ENCODE measurements around the gene FGFR2. TPM values are rescaled to one million over a fixed set of nuclear protein-coding genes. Genes with fewer than 3 reads are reported as not detected.

Gene FGFR2
- total and polyA plus RNA-seq, 9 of the 15 experiments (the other 6 are each of a cell fraction or from before 2014, with no cell fraction given): 0.20 TPM; not detected in 8

DNA sequence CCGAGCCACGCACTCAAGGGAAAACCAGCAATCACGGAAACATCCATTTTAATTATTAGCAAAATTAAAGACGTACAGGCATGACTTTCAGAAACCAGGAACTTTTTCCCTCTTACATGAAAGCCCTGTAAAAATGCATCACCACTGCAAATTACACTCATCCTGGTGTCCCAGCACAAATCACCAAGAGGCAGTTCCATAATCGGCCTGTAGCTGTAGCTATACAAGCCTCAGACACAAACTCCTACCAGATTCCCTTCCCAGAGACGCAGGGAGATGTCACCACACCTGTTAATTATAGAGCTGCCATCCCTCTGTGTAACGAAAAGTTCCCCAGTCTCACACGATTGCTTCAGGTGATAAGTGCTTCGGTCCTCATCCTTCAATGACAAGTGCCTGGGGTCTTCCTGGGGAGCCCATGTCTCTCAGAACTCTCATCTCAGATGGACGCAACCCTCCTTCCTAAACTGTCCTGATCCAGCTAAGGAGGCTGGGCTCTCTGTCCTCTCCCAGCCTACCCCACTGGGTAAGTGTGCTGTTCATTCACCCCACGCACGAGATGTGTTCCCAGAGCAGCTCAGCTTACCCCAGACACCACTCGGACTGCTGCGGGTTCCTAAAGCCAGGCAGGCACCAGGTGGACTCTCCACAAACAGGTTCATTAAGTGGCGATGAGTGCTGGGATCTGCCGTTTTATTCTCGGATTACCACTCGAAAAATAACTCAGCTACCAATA is 5.9 kb downstream of the FGFR2 start:
- DNase-seq (ENCODE audit: extremely low read depth in 1 of 4, low spot score in 3 of 4): no peak
- no peak for FAIRE-seq
- no peaks in the 10 kb centered on the region for H3K9me3 ChIP-seq (replicated peaks; ENCODE audit: control insufficient read depth, insufficient read depth, low read depth, low read length)
- H3K27me3 ChIP-seq (ENCODE audit: control insufficient read depth in 2 of 2, insufficient read depth in 2 of 2, low read length in 2 of 2): peaks cover 4 to 23% of the 10 kb centered on the region in 2 experiments; a peak in 4 of 5 replicates
- H3K4me1 ChIP-seq (replicated peaks in 1 of 2; ENCODE audit: control insufficient read depth in 2 of 2, insufficient read depth in 2 of 2, low read length in 2 of 2): no peaks in the 10 kb centered on the region; a peak in 1 of 5 replicates
- no peaks in the 10 kb centered on the region for H3K79me2 ChIP-seq (ENCODE audit: control insufficient read depth, insufficient read depth, low read length)
- no peaks in the 10 kb centered on the region for H3K36me3 ChIP-seq (ENCODE audit: control insufficient read depth, insufficient read depth, low read length)
- no peak overlapping the region for H3K4me3 ChIP-seq
- H3K4me2 ChIP-seq (ENCODE audit: insufficient read depth, low read length): no peak overlapping the region
- H2AFZ ChIP-seq (ENCODE audit: low read depth, low read length): no peak overlapping the region
- 0% methylated on average over 15 of the region's 18 CpGs for WGBS (ENCODE audit: insufficient coverage, low coverage, missing lambda C conversion rate)
- no peak for TF ChIP-seq TGIF2 (CRISPR knock-in tag; IDR thresholded peaks at IDR 0.05)
- no peak for TF ChIP-seq C11orf30 (IDR thresholded peaks at IDR 0.05; ENCODE audit: low read depth)
- no peak for TF ChIP-seq ZNF444 (CRISPR knock-in tag; IDR thresholded peaks at IDR 0.05)
- no peak for TF ChIP-seq HMGXB4 (CRISPR knock-in tag; IDR thresholded peaks at IDR 0.05)
- no peak for TF ChIP-seq HINFP (tag; conservative IDR thresholded peaks at IDR 0.05; ENCODE audit: low read depth)
- TF ChIP-seq RFX1 (IDR thresholded peaks at IDR 0.05): no peak
- TF ChIP-seq HNRNPK (IDR thresholded peaks at IDR 0.05; ENCODE audit: low read depth, low read length, poor library complexity, severe bottlenecking): no peak
- TF ChIP-seq POLR2G (IDR thresholded peaks at IDR 0.05; ENCODE audit: low read depth, low read length): no peak
- no peak for TF ChIP-seq ZNF133 (CRISPR knock-in tag; IDR thresholded peaks at IDR 0.05)
- no peak for TF ChIP-seq XRCC5 (IDR thresholded peaks at IDR 0.05; ENCODE audit: low read depth, low read length)
- TF ChIP-seq ZNF24 (IDR thresholded peaks at IDR 0.05): no peak
- no peak for TF ChIP-seq CBX2 (IDR thresholded peaks at IDR 0.05; ENCODE audit: insufficient read depth, low read length, poor library complexity, severe bottlenecking)
- TF ChIP-seq KLF6 (CRISPR knock-in tag; IDR thresholded peaks at IDR 0.05; ENCODE audit: borderline replicate concordance): no peak
- TF ChIP-seq TAF1 (IDR thresholded peaks at IDR 0.05; ENCODE audit: control insufficient read depth, extremely low read depth, insufficient read depth, low read length, severe bottlenecking): no peak
- no peak for TF ChIP-seq GATAD2A (IDR thresholded peaks at IDR 0.05)
- TF ChIP-seq UBTF (IDR thresholded peaks at IDR 0.05; ENCODE audit: borderline replicate concordance in 1 of 2, low read depth in 2 of 2, low read length in 2 of 2): no peak
- POLR2A ChIA-PET: interaction anchor here (1.8 kb wide), 1 partner anchor 10 kb away, joined by 6 read pairs; no protein-coding TSS in a partner anchor
- no peaks in the 10 kb centered on the region for H3K9me1 ChIP-seq (ENCODE audit: control insufficient read depth, insufficient read depth, low read length)
- no peaks in the 10 kb centered on the region for H4K20me1 ChIP-seq (replicated peaks; ENCODE audit: control insufficient read depth, insufficient read depth, low read length)
- no peak for ATAC-seq
- in situ Hi-C loops (cut with MboI) (no loop called here), intact Hi-C loops (cut with micrococcal nuclease) (no loop called here)
- no peak overlapping the region for H3K9ac ChIP-seq (ENCODE audit: insufficient read depth in 1 of 2, low read depth in 2 of 2, low read length in 2 of 2)
- BruUV-seq (replicated peaks): no TSS peak
- CTCF ChIA-PET (ENCODE audit: low intra/inter-chr PET ratio): no interaction called here
- no peak overlapping the region for H3K27ac ChIP-seq (ENCODE audit: extremely low read depth, low read depth, low read length)
